ENCODE measurements around the gene THEM5.

Gene THEM5

GRCh38 chr1:151815716-151816327 is 37.7 kb downstream of the THEM5 start:
- DNase-seq (ENCODE audit: low read depth) = no peak
- H3K4me3 ChIP-seq (ENCODE audit: low read depth, low read length) = no peak overlapping the region
- TF ChIP-seq CTCF (IDR thresholded peaks at IDR 0.05; ENCODE audit: low read depth, low read length, missing control alignments) = no peak

- no peak for TF ChIP-seq CTCF (IDR thresholded peaks at IDR 0.05; ENCODE audit: low read depth, low read length, missing control alignments)
- no peak for DNase-seq (ENCODE audit: low read depth)
- H3K4me3 ChIP-seq (ENCODE audit: low read depth, low read length) = no peak overlapping the region
Observed at GRCh38 chr1:151814971-151815545, 38.5 kb downstream of the THEM5 start.

DNA sequence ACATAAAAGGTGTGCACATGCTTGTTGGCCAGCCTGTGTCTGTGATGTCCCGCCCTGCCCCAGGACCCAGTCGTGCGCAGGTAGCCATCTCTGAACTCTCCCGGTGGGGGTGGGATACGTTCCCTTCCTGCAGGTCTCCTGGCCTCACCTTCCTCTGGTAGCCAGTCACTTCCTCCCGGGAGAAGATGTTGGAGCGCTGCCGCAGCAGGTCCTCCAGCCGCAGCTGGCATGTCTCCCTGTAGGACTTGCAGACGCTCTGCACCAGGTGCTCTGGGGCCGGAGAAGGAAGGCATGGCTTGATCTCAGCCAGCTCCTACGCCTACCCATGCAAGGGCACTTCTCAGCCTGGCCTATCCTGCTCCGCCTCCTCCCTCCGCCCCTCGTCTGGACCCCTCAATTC is 39.1 kb downstream of the THEM5 start:
- no peak for DNase-seq (ENCODE audit: low read depth)
- TF ChIP-seq CTCF (IDR thresholded peaks at IDR 0.05; ENCODE audit: low read depth, low read length, missing control alignments) = no peak
- no peak overlapping the region for H3K4me3 ChIP-seq (ENCODE audit: low read depth, low read length)

- no peak for DNase-seq (ENCODE audit: low read depth)
- no peak overlapping the region for H3K4me3 ChIP-seq (ENCODE audit: low read depth, low read length)
- TF ChIP-seq CTCF (IDR thresholded peaks at IDR 0.05; ENCODE audit: low read depth, low read length, missing control alignments) = no peak
Observed at GRCh38 chr1:151813271-151813977, 40.1 kb downstream of the THEM5 start.

GRCh38 chr1:151811181-151811580 is 42.3 kb downstream of the THEM5 start:
- no peak for DNase-seq (ENCODE audit: low read depth)
- no peak overlapping the region for H3K4me3 ChIP-seq (ENCODE audit: low read depth, low read length)

GRCh38 chr1:151809985-151810556 is 43.4 kb downstream of the THEM5 start:
- TF ChIP-seq CTCF (IDR thresholded peaks at IDR 0.05; ENCODE audit: low read depth, low read length, missing control alignments) = no peak
- no peak overlapping the region for H3K4me3 ChIP-seq (ENCODE audit: low read depth, low read length)
- DNase-seq (ENCODE audit: low read depth) = no peak

More at GRCh38 chr1:151811181-151811580, 42.3 kb downstream of the THEM5 start:
- TF ChIP-seq CTCF (IDR thresholded peaks at IDR 0.05; ENCODE audit: low read depth, low read length, missing control alignments) = no peak
